Nephron progenitor cell (in vitro differentiated cells): ENCODE measurements around the gene TRIM71.
"Not testable (repeated sequence)": the region's sequence is repeated elsewhere in the genome, so short reads cannot be mapped to it uniquely, and the experiment has no call there.

Experiments
- DNase-seq: peaks from one replicate; pipeline ENCODE4 v3.0.0; 2021
- H3K27ac Mint-ChIP-seq: 2 replicates; pipeline ENCODE4 v1.8.0; 2021; ENCODE audit warnings: mild to moderate bottlenecking, moderate library complexity, mixed read lengths
- H3K27me3 Mint-ChIP-seq: 2 replicates; pipeline ENCODE4 v1.8.0; 2021; ENCODE audit warnings: mild to moderate bottlenecking, low read depth, mixed read lengths; ENCODE audit not compliant: poor library complexity
- H3K36me3 Mint-ChIP-seq: 2 replicates; pipeline ENCODE4 v1.8.0; 2021; ENCODE audit warnings: low read depth, mixed read lengths
- H3K4me1 Mint-ChIP-seq: 2 replicates; pipeline ENCODE4 v1.8.0; 2021; ENCODE audit warnings: mixed read lengths
- H3K4me3 Mint-ChIP-seq: 2 replicates; pipeline ENCODE4 v1.8.0; 2021; ENCODE audit warnings: mild to moderate bottlenecking, moderate library complexity, mixed read lengths
- H3K9me3 Mint-ChIP-seq: 2 replicates; pipeline ENCODE4 v1.8.0; 2021; ENCODE audit warnings: mild to moderate bottlenecking, moderate library complexity, mixed read lengths
- TF ChIP-seq, protein P1 (sequence below): fragments of 200-600 bp; sonication (generic); IDR thresholded peaks from 2 replicates; pipeline ENCODE4 v1.5.0; 2021; ENCODE audit warnings: antibody characterized with exemption

The TRIM71 gene

DNA sequence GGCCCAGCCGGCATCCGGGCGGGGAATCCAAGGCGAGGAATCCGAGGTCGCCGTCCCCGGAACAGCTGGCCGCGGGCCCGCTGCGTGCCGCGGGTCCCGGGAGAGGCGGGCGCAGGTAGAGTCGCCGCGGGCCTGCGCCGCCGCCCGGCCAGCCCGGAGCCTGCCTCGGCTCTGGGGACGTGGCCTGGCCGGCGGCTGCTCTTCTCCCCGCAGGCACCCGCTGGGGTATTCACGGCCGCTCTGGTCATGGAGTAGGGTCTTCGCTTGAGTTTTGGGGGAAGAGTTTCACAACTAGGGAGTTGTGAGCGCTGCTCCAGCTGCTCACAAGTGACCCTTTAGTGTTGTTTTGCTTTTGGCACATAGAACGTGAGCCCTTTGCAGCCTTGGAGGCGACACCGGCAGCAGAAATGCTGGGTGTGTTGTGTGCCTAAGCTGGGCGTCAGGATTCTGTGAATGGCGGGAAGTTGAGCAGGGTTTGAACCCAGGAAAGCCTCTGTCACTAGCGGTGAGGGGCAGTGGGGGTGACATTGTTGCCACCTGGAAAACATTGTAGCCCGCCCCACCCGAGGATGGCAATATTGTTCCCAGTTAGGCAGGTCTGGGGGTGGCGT lies 4.0 kb downstream of the TRIM71 start:
- peaks cover 37% of the 10 kb centered on the region for H3K36me3 Mint-ChIP-seq
- no peaks in the 10 kb centered on the region for H3K9me3 Mint-ChIP-seq
- peaks cover 72% of the 10 kb centered on the region for H3K4me1 Mint-ChIP-seq
- H3K4me3 Mint-ChIP-seq: peak overlapping the region; percentile 97
- H3K27me3 Mint-ChIP-seq: peaks cover 7% of the 10 kb centered on the region
- no peak overlapping the region for H3K27ac Mint-ChIP-seq
- peak; percentile 53 for DNase-seq
- TF ChIP-seq, protein P1, sequence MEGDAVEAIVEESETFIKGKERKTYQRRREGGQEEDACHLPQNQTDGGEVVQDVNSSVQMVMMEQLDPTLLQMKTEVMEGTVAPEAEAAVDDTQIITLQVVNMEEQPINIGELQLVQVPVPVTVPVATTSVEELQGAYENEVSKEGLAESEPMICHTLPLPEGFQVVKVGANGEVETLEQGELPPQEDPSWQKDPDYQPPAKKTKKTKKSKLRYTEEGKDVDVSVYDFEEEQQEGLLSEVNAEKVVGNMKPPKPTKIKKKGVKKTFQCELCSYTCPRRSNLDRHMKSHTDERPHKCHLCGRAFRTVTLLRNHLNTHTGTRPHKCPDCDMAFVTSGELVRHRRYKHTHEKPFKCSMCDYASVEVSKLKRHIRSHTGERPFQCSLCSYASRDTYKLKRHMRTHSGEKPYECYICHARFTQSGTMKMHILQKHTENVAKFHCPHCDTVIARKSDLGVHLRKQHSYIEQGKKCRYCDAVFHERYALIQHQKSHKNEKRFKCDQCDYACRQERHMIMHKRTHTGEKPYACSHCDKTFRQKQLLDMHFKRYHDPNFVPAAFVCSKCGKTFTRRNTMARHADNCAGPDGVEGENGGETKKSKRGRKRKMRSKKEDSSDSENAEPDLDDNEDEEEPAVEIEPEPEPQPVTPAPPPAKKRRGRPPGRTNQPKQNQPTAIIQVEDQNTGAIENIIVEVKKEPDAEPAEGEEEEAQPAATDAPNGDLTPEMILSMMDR: no peak

DNA sequence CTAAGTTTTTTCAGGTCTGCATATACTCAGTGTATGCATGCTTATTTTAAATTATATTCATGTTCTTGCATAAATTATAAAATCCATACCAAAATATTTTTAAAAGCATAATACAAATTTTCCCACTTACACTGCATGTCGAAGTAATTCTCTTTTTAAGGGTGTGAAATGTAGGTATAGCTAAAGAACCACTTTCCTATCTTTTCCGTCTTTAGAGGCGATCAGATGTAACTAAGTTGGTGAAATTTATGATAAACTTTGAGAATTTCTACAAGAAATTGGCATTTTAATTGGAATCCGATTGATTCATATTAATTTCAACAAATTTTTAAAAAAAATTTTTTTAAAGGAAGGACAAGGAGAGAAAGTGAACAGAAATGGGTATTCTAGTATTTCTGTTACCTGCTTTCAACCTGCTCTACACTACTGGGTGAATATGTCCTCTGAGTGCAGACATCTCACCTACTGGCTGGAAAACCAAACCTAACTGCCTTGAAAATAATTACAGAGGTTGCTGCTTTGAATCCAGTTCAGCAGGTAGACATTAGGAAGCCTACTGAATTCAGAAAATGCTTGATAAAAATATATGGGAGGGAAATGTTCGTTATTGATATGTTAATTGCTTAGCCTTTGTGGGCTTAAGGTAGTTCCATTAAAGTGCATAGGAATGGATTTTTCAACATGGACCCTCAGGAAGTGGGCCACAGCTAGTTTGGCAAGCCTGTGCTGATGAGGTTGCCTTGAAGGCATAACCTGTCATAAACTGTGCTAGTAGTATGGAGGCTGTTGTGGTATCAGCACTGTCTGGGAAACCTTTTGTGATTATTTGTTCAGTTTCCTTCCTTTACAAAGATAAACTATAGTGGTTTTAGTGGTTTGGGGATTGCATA lies 5.1 kb downstream of the TRIM71 start:
- Mint-ChIP-seq H3K4me3 (peak overlapping the region; percentile 97), H3K4me1 (peaks cover 83% of the 10 kb centered on the region), H3K36me3 (peaks cover 42% of the 10 kb centered on the region), H3K9me3 (no peaks in the 10 kb centered on the region), H3K27me3 (peaks cover 4% of the 10 kb centered on the region), H3K27ac (peak overlapping the region; percentile 39)
- no peak for DNase-seq
- TF ChIP-seq, protein P1: no peak

DNA sequence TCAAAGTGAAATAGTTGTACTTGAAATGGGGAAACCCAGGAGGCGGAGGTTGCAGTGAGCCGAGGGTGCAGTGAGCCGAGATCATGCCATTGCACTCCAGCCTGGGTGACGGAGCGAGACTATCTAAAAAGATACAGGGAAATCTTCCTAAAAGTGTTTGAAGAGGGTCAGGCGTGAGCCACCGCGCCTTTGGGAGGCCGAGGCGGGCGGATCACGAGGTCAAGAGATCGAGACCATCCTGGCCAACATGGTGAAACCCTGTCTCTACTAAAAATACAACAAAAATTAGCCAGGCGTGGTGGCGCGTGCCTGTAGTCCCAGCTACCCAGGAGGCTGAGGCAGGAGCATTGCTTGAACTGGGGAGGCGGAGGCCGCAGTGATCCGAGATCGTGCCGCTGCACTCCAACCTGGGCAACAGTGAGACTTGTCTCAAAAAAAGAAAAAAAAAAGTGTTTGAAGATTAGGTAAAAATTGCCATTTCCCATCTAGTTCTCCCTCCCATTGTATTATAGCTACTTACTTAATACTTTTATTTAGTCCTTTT lies 5.9 kb downstream of the TRIM71 start:
- H3K9me3 Mint-ChIP-seq, DNase-seq, H3K27ac Mint-ChIP-seq, H3K27me3 Mint-ChIP-seq, H3K4me3 Mint-ChIP-seq: not testable (repeated sequence)
- Mint-ChIP-seq H3K36me3 (peaks cover 41% of the 10 kb centered on the region), H3K4me1 (peaks cover 87% of the 10 kb centered on the region)

DNA sequence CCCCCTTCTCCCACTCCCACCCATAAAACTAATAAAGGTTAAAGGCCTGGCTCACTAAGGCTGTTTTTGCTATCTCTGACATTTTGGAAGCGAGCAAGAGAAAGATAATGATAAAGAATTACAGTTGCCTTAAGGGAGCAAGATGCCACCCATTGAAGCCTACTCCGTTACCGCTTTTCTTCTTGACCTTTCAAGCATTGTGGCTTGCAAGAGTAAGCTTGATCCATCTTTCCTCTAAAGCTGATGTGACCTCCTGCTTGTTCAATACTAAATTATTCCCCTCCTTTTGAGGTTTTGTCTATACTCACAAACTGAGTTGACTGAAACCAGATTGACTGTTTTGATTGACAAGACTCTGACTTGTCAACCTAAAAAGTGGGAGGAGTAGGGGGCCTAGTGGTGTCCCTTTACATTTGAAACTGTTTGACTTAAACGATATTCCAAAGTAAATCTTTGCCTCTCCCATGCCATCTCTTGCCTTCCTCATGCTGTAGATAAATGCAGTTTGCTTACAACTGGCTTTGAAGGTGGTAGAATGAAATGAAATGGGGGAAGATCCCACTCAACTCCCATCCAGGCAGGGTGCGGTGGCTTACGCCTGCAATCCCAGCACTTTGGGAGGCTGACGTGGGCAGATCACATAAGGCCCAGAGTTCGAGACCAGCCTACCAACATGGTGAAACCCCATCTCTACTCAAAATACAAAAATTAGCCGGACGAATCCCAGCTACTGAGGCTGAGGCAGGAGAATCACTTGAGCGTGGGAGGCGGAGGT lies 8.0 kb downstream of the TRIM71 start:
- Mint-ChIP-seq H3K36me3 (peaks cover 49% of the 10 kb centered on the region), H3K27ac (peak overlapping the region; percentile 89), H3K4me1 (peaks cover 83% of the 10 kb centered on the region), H3K4me3 (no peak overlapping the region), H3K9me3 (no peaks in the 10 kb centered on the region), H3K27me3 (no peaks in the 10 kb centered on the region)
- DNase-seq: no peak
- TF ChIP-seq, protein P1: no peak

DNA sequence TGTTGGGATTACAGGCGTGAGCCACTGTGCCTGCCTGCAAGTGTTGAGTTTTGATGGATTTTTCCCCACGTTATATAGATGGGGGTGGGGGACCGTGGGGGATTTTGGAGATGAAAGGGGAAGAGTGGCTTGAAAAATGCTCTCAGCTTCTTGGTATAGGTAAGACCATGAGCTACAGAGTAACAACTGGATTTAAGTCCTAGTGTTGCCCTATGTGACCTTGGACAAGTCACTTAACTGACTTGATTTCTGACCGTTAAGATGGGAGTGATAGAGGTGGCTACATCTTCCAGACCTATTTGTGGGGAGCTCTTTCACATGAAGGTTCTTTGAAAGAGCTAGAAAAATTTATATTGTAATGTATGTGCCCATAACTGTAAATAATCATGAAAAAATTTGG lies 13.3 kb downstream of the TRIM71 start:
- Mint-ChIP-seq H3K27ac (peak overlapping the region; percentile 66), H3K27me3 (no peaks in the 10 kb centered on the region), H3K4me3 (no peak overlapping the region), H3K4me1 (peaks cover 78% of the 10 kb centered on the region), H3K36me3 (peaks cover 26% of the 10 kb centered on the region), H3K9me3 (no peaks in the 10 kb centered on the region)
- no peak for DNase-seq
- TF ChIP-seq, protein P1: no peak

DNA sequence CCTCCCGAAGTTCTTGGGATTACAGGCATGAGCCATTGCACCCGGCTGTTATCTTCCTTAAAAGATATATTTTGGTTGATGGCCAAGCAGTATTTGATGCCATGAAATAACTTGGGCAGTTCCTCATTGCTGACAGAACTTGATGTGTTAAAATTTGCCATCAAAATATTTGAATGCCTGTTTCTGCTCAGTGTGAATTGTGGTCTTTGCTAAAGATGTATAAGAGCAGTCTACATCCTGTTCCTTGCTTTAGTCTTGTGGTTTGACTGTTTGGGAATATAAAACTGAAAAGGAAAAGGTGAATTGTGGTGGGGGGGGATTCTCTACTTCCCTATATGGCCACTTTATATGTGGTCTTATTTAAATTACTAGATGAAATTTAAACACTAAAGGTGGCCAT lies 14.0 kb downstream of the TRIM71 start:
- Mint-ChIP-seq H3K27ac (peak overlapping the region; percentile 32), H3K4me1 (peaks cover 82% of the 10 kb centered on the region), H3K27me3 (no peaks in the 10 kb centered on the region), H3K4me3 (no peak overlapping the region), H3K36me3 (peaks cover 25% of the 10 kb centered on the region), H3K9me3 (no peaks in the 10 kb centered on the region)
- TF ChIP-seq, protein P1: no peak
- DNase-seq: no peak
